Measurements from ENCODE around the gene TMEM186. TPM values are rescaled to one million over a fixed set of nuclear protein-coding genes. Genes with fewer than 3 reads are reported as not detected.
"Not testable (repeated sequence)": the region's sequence is repeated elsewhere in the genome, so short reads cannot be mapped to it uniquely, and the experiment has no call there.

Gene TMEM186
- total RNA-seq, 5 donors from 2014 or later (not counting 1 experiment from before 2014, with no cell fraction given), result 4.1 to 14.5 (median 12.7) TPM

GRCh38 chr16:8804313-8804712, 6.9 kb upstream of the TMEM186 start:
- Mint-ChIP-seq H3K27me3 (no peaks in the 10 kb centered on the region), H3K4me3 (no peak overlapping the region), H3K4me1 (peaks cover 9 to 19% (median 11%) of the 10 kb centered on the region in 3 donors), H3K27ac (no peak overlapping the region), H3K36me3 (peaks cover 51% of the 10 kb centered on the region), H3K9me3 (no peaks in the 10 kb centered on the region)
- Histone ChIP-seq H3K27ac (ENCODE audit: low read length) (no peak overlapping the region), H3K27me3 (replicated peaks in 1 of 2; ENCODE audit: control insufficient read depth in 2 of 2, extremely low read depth in 1 of 2, insufficient read depth in 2 of 2, low read length in 1 of 2) (no peaks in the 10 kb centered on the region), H3K36me3 (ENCODE audit: control insufficient read depth in 2 of 2, extremely low read depth in 1 of 2, insufficient read depth in 1 of 2, low read length in 1 of 2) (peaks cover 24 to 78% of the 10 kb centered on the region in 2 donors), H3K4me1 (ENCODE audit: control insufficient read depth in 1 of 2, extremely low read depth in 1 of 2, insufficient read depth in 2 of 2, low read length in 2 of 2) (peaks cover 0 to 9% of the 10 kb centered on the region in 2 experiments), H3K4me3 (ENCODE audit: control insufficient read depth in 1 of 2, extremely low read depth in 1 of 2, low read length in 1 of 2) (no peak overlapping the region), H3K9me3 (no peaks in the 10 kb centered on the region)
- ChIA-PET POLR2A (no interaction called here), CTCF (no interaction called here)
- WGBS (ENCODE audit: insufficient coverage), result 98% methylated on average over 4 of the region's 6 CpGs
- ATAC-seq (replicated peaks in 1 of 4) (no peak), DNase-seq (no peak)

GRCh38 chr16:8803733-8804132, 6.3 kb upstream of the TMEM186 start:
- H3K9me3 ChIP-seq; POLR2A ChIA-PET; H3K27ac ChIP-seq (ENCODE audit: low read length); H3K9me3 Mint-ChIP-seq; H3K27ac Mint-ChIP-seq; H3K27me3 Mint-ChIP-seq; H3K27me3 ChIP-seq (replicated peaks in 1 of 2; ENCODE audit: control insufficient read depth in 2 of 2, extremely low read depth in 1 of 2, insufficient read depth in 2 of 2, low read length in 1 of 2); H3K4me3 ChIP-seq (ENCODE audit: control insufficient read depth in 1 of 2, extremely low read depth in 1 of 2, low read length in 1 of 2); DNase-seq; ATAC-seq (replicated peaks in 1 of 4); H3K4me3 Mint-ChIP-seq: not testable (repeated sequence)
- Histone ChIP-seq H3K36me3 (ENCODE audit: control insufficient read depth in 2 of 2, extremely low read depth in 1 of 2, insufficient read depth in 1 of 2, low read length in 1 of 2) (peaks cover 19 to 72% of the 10 kb centered on the region in 2 donors), H3K4me1 (ENCODE audit: control insufficient read depth in 1 of 2, extremely low read depth in 1 of 2, insufficient read depth in 2 of 2, low read length in 2 of 2) (peaks cover 5 to 14% of the 10 kb centered on the region in 2 experiments)
- Mint-ChIP-seq H3K36me3 (peaks cover 47% of the 10 kb centered on the region), H3K4me1 (peaks cover 15 to 25% (median 17%) of the 10 kb centered on the region in 3 donors)
- WGBS (ENCODE audit: insufficient coverage), result 98% methylated on average over 9 of the region's 12 CpGs
- CTCF ChIA-PET, result interaction anchor here in 1 of 2 donors (0.7 kb wide), 1 partner anchor 561 kb away, joined by 3 read pairs; no protein-coding TSS in a partner anchor

GRCh38 chr16:8801701-8802100, 4.3 kb upstream of the TMEM186 start:
- DNase-seq (no peak), ATAC-seq (replicated peaks in 1 of 4) (no peak)
- no peaks in the 10 kb centered on the region for H3K9me3 Mint-ChIP-seq
- peaks cover 14 to 29% of the 10 kb centered on the region in 2 experiments for H3K4me1 ChIP-seq (ENCODE audit: control insufficient read depth in 1 of 2, extremely low read depth in 1 of 2, insufficient read depth in 2 of 2, low read length in 2 of 2)
- no peaks in the 10 kb centered on the region for H3K9me3 ChIP-seq
- ChIA-PET CTCF (interaction anchor here in 1 of 2 donors (0.7 kb wide), 1 partner anchor 332 kb away, joined by 10 read pairs; no protein-coding TSS in a partner anchor), POLR2A (interaction anchor here in 1 of 2 donors (0.6 kb wide), 1 partner anchor 289 kb away, joined by 3 read pairs; no protein-coding TSS in a partner anchor)
- peaks cover 9 to 53% of the 10 kb centered on the region in 2 donors for H3K36me3 ChIP-seq (ENCODE audit: control insufficient read depth in 2 of 2, extremely low read depth in 1 of 2, insufficient read depth in 1 of 2, low read length in 1 of 2)
- H3K27me3 ChIP-seq (replicated peaks in 1 of 2; ENCODE audit: control insufficient read depth in 2 of 2, extremely low read depth in 1 of 2, insufficient read depth in 2 of 2, low read length in 1 of 2), result no peaks in the 10 kb centered on the region
- WGBS (ENCODE audit: insufficient coverage), result 100% methylated on average over 3 of the region's 4 CpGs
- peaks cover 29 to 35% (median 31%) of the 10 kb centered on the region in 3 donors for H3K4me1 Mint-ChIP-seq
- no peaks in the 10 kb centered on the region for H3K27me3 Mint-ChIP-seq
- H3K4me3 ChIP-seq (ENCODE audit: control insufficient read depth in 1 of 2, extremely low read depth in 1 of 2, low read length in 1 of 2), result no peak overlapping the region
- H3K36me3 Mint-ChIP-seq, result peaks cover 33% of the 10 kb centered on the region
- no peak overlapping the region for H3K27ac Mint-ChIP-seq
- H3K4me3 Mint-ChIP-seq, result no peak overlapping the region
- H3K27ac ChIP-seq (ENCODE audit: low read length), result no peak overlapping the region

- H3K27ac Mint-ChIP-seq, result peak overlapping the region; percentile 68 to 90
- H3K27ac ChIP-seq (ENCODE audit: low read length), result peak overlapping the region; percentile 63
- H3K36me3 Mint-ChIP-seq, result peaks cover 17% of the 10 kb centered on the region
- H3K27me3 ChIP-seq (replicated peaks in 1 of 2; ENCODE audit: control insufficient read depth in 2 of 2, extremely low read depth in 1 of 2, insufficient read depth in 2 of 2, low read length in 1 of 2), result no peaks in the 10 kb centered on the region
- no peaks in the 10 kb centered on the region for H3K27me3 Mint-ChIP-seq
- ChIA-PET CTCF (no interaction called here), POLR2A (interaction anchor here in 1 of 2 donors (0.6 kb wide), 1 partner anchor 70 kb away, joined by 3 read pairs; the partner anchor contains the start of gene CARHSP1)
- no peaks in the 10 kb centered on the region for H3K9me3 Mint-ChIP-seq
- ATAC-seq (replicated peaks in 1 of 4) (no peak), DNase-seq (no peak)
- H3K4me1 Mint-ChIP-seq, result peaks cover 47 to 50% (median 48%) of the 10 kb centered on the region in 3 donors
- WGBS (ENCODE audit: insufficient coverage), result 58% methylated on average over 4 of the region's 7 CpGs
- H3K9me3 ChIP-seq, result no peaks in the 10 kb centered on the region
- peak overlapping the region; percentile 79 for H3K4me3 ChIP-seq (ENCODE audit: control insufficient read depth in 1 of 2, extremely low read depth in 1 of 2, low read length in 1 of 2)
- peak overlapping the region; percentile 93 to 95 (median 94) for H3K4me3 Mint-ChIP-seq
- peaks cover 9 to 26% of the 10 kb centered on the region in 2 donors for H3K36me3 ChIP-seq (ENCODE audit: control insufficient read depth in 2 of 2, extremely low read depth in 1 of 2, insufficient read depth in 1 of 2, low read length in 1 of 2)
- peaks cover 22 to 39% of the 10 kb centered on the region in 2 experiments for H3K4me1 ChIP-seq (ENCODE audit: control insufficient read depth in 1 of 2, extremely low read depth in 1 of 2, insufficient read depth in 2 of 2, low read length in 2 of 2)
These were observed 1.2 kb upstream of the TMEM186 start for GRCh38 chr16:8798535-8799157.

GRCh38 chr16:8798174-8798527, 712 bp upstream of the TMEM186 start:
- peak overlapping the region; percentile 79 for H3K4me3 ChIP-seq (ENCODE audit: control insufficient read depth in 1 of 2, extremely low read depth in 1 of 2, low read length in 1 of 2)
- H3K9me3 ChIP-seq, result no peaks in the 10 kb centered on the region
- ATAC-seq (replicated peaks in 1 of 4) (no peak), DNase-seq (no peak)
- peaks cover 6 to 22% of the 10 kb centered on the region in 2 donors for H3K36me3 ChIP-seq (ENCODE audit: control insufficient read depth in 2 of 2, extremely low read depth in 1 of 2, insufficient read depth in 1 of 2, low read length in 1 of 2)
- no peaks in the 10 kb centered on the region for H3K27me3 Mint-ChIP-seq
- H3K4me1 ChIP-seq (ENCODE audit: control insufficient read depth in 1 of 2, extremely low read depth in 1 of 2, insufficient read depth in 2 of 2, low read length in 2 of 2), result peaks cover 22 to 39% of the 10 kb centered on the region in 2 experiments
- H3K27ac ChIP-seq (ENCODE audit: low read length), result peak overlapping the region; percentile 63
- peaks cover 14% of the 10 kb centered on the region for H3K36me3 Mint-ChIP-seq
- 0% methylated on average over 3 of the region's 6 CpGs for WGBS (ENCODE audit: insufficient coverage)
- peak overlapping the region; percentile 90 for H3K27ac Mint-ChIP-seq
- H3K4me1 Mint-ChIP-seq, result peaks cover 44 to 50% (median 45%) of the 10 kb centered on the region in 3 donors
- peak overlapping the region; percentile 93 to 95 (median 94) for H3K4me3 Mint-ChIP-seq
- ChIA-PET POLR2A (interaction anchor here in 1 of 2 donors (0.6 kb wide), 1 partner anchor 71 kb away, joined by 3 read pairs; the partner anchor contains the start of gene CARHSP1), CTCF (interaction anchor here in 1 of 2 donors (1.3 kb wide), 1 partner anchor 82 kb away, joined by 5 read pairs; no protein-coding TSS in a partner anchor)
- H3K27me3 ChIP-seq (replicated peaks in 1 of 2; ENCODE audit: control insufficient read depth in 2 of 2, extremely low read depth in 1 of 2, insufficient read depth in 2 of 2, low read length in 1 of 2), result no peaks in the 10 kb centered on the region
- H3K9me3 Mint-ChIP-seq, result no peaks in the 10 kb centered on the region

- H3K27me3 ChIP-seq (replicated peaks in 1 of 2; ENCODE audit: control insufficient read depth in 2 of 2, extremely low read depth in 1 of 2, insufficient read depth in 2 of 2, low read length in 1 of 2), result no peaks in the 10 kb centered on the region
- H3K4me1 ChIP-seq (ENCODE audit: control insufficient read depth in 1 of 2, extremely low read depth in 1 of 2, insufficient read depth in 2 of 2, low read length in 2 of 2), result peaks cover 22 to 39% of the 10 kb centered on the region in 2 experiments
- WGBS (ENCODE audit: insufficient coverage), result 85% methylated on average over 4 of the region's 14 CpGs
- no peaks in the 10 kb centered on the region for H3K9me3 Mint-ChIP-seq
- H3K36me3 Mint-ChIP-seq, result peaks cover 2% of the 10 kb centered on the region
- peaks cover 0 to 9% of the 10 kb centered on the region in 2 donors for H3K36me3 ChIP-seq (ENCODE audit: control insufficient read depth in 2 of 2, extremely low read depth in 1 of 2, insufficient read depth in 1 of 2, low read length in 1 of 2)
- H3K4me3 Mint-ChIP-seq, result peak overlapping the region; percentile 93 to 95 (median 94)
- ChIA-PET CTCF (interaction anchor here (0.6 to 1.3 kb wide), 5 partner anchors 13 to 83 kb away, joined by 3 to 6 read pairs (median 5); partner anchors contain the start of gene CARHSP1 (in 1 of the 2)), POLR2A (interaction anchor here (0.6 to 1.2 kb wide), 2 partner anchors 72 kb away, joined by 3 read pairs; partner anchors contain the start of gene CARHSP1 (in 2 of the 2))
- peak overlapping the region; percentile 90 for H3K27ac Mint-ChIP-seq
- ATAC-seq (replicated peaks in 1 of 4) (no peak), DNase-seq (peak in 1 of 35 experiments; percentile 5)
- H3K9me3 ChIP-seq, result no peaks in the 10 kb centered on the region
- H3K27me3 Mint-ChIP-seq, result no peaks in the 10 kb centered on the region
- peak overlapping the region; percentile 27 for H3K27ac ChIP-seq (ENCODE audit: low read length)
- peak overlapping the region; percentile 79 for H3K4me3 ChIP-seq (ENCODE audit: control insufficient read depth in 1 of 2, extremely low read depth in 1 of 2, low read length in 1 of 2)
- peaks cover 42 to 53% (median 43%) of the 10 kb centered on the region in 3 donors for H3K4me1 Mint-ChIP-seq
These were observed 723 bp downstream of the TMEM186 start for GRCh38 chr16:8796469-8797363.
